Endothelial cell (in vitro differentiated cells): ENCODE data around the gene EGLN1. TPM values are rescaled to one million over a fixed set of nuclear protein-coding genes. Genes with fewer than 3 reads are reported as not detected.

Experiments
- DNase-seq: peaks from one replicate; pipeline ENCODE4 v3.0.0; 2021; ENCODE audit warnings: low spot score
- H3K27ac Mint-ChIP-seq: one replicate; pipeline ENCODE4 v1.8.0; 2021; ENCODE audit warnings: mixed read lengths, inconsistent platforms; ENCODE audit not compliant: unreplicated experiment
- H3K27me3 Mint-ChIP-seq: one replicate; pipeline ENCODE4 v1.8.0; 2021; ENCODE audit warnings: mild to moderate bottlenecking, moderate library complexity, mixed read lengths, inconsistent platforms; ENCODE audit not compliant: unreplicated experiment
- H3K36me3 Mint-ChIP-seq: one replicate; pipeline ENCODE4 v1.8.0; 2021; ENCODE audit warnings: mild to moderate bottlenecking, low read depth, mixed read lengths, inconsistent platforms; ENCODE audit not compliant: unreplicated experiment
- H3K4me1 Mint-ChIP-seq: one replicate; pipeline ENCODE4 v1.8.0; 2021; ENCODE audit warnings: mild to moderate bottlenecking, mixed read lengths, inconsistent platforms; ENCODE audit not compliant: unreplicated experiment
- H3K4me3 Mint-ChIP-seq: one replicate; pipeline ENCODE4 v1.8.0; 2021; ENCODE audit warnings: mild to moderate bottlenecking, mixed read lengths, inconsistent platforms; ENCODE audit not compliant: unreplicated experiment
- H3K9me3 Mint-ChIP-seq: one replicate; pipeline ENCODE4 v1.8.0; 2021; ENCODE audit warnings: mixed read lengths, inconsistent platforms; ENCODE audit not compliant: unreplicated experiment
- total RNA-seq: library from RNA; stranded (reverse); fragmentation: NEBNext Ultra II Directional; extraction: Animal tissue kit (Norgen Biotek cat#: 25700); gene quantifications from one replicate; pipeline ENCODE4 v1.2.1, GENCODE V29; 2021; ENCODE audit not compliant: unreplicated experiment
- TF ChIP-seq, protein P1 (sequence below): fragments of 200-600 bp; sonication (generic); IDR thresholded peaks from one replicate; pipeline ENCODE4 v1.5.0; 2021; ENCODE audit warnings: antibody characterized with exemption; ENCODE audit not compliant: unreplicated experiment

The EGLN1 gene
- total RNA-seq, 1 donor from 2014 or later, result 30.8 TPM

DNA sequence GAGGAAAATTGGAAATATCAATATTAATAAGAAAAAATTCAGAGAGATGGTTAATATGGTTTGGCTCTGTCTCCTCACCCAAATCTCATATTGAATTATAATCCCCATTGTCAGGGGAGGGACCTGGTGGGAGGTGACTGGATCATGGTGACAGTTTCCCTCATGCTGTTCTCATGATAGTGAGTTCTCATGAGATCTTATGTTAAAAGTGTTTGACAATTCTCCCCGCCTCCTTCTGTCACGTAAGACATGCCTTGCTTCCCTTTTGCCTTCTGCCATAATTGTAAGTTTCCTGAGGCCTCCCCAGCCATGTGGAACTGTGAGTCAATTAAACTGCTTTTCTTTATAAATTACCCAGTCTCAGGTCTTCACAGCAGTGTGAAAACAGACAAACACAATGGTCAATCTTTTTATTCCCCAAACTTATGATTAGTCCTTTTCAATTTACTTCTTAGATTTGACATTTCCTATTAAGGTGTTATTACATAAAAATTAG lies 11.0 kb downstream of the EGLN1 start:
- DNase-seq, result no peak
- H3K9me3 Mint-ChIP-seq, result no peaks in the 10 kb centered on the region
- TF ChIP-seq, protein P1, sequence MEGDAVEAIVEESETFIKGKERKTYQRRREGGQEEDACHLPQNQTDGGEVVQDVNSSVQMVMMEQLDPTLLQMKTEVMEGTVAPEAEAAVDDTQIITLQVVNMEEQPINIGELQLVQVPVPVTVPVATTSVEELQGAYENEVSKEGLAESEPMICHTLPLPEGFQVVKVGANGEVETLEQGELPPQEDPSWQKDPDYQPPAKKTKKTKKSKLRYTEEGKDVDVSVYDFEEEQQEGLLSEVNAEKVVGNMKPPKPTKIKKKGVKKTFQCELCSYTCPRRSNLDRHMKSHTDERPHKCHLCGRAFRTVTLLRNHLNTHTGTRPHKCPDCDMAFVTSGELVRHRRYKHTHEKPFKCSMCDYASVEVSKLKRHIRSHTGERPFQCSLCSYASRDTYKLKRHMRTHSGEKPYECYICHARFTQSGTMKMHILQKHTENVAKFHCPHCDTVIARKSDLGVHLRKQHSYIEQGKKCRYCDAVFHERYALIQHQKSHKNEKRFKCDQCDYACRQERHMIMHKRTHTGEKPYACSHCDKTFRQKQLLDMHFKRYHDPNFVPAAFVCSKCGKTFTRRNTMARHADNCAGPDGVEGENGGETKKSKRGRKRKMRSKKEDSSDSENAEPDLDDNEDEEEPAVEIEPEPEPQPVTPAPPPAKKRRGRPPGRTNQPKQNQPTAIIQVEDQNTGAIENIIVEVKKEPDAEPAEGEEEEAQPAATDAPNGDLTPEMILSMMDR, result no peak
- peaks cover 14% of the 10 kb centered on the region for H3K4me1 Mint-ChIP-seq
- H3K27me3 Mint-ChIP-seq, result peaks cover 2% of the 10 kb centered on the region
- H3K4me3 Mint-ChIP-seq, result no peak overlapping the region
- H3K27ac Mint-ChIP-seq, result no peak overlapping the region
- H3K36me3 Mint-ChIP-seq, result peaks cover 9% of the 10 kb centered on the region

DNA sequence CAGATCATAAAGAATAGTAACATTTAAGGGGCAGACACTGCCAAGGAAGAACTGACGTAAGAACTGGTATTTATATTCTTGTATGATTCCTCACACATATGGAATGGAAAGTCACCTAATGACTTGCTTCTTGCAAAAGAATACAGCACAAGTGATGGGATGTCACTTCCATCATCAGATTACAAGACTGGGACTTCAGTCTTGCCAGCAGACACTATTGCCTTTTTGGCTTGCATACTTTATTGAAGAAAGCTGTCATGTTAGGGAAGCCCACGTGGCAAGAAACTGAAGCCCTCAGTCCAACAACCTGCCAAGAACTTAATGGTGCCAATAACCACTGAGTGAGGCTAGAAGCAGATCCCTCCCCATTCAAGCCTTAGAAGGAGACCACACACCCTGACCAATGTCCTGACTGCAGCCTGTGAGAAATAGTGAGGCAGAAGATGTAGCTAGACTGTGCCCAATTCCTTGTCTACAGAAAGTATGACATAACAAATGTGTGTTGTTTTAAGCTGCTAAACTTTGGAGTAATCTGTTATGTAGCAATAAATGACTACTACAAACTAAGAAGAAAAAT lies 12.0 kb downstream of the EGLN1 start:
- Mint-ChIP-seq H3K27ac (no peak overlapping the region), H3K27me3 (peaks cover 2% of the 10 kb centered on the region), H3K36me3 (peaks cover 5% of the 10 kb centered on the region), H3K4me3 (no peak overlapping the region), H3K4me1 (peaks cover 14% of the 10 kb centered on the region), H3K9me3 (no peaks in the 10 kb centered on the region)
- DNase-seq, result no peak
- TF ChIP-seq, protein P1, result no peak

DNA sequence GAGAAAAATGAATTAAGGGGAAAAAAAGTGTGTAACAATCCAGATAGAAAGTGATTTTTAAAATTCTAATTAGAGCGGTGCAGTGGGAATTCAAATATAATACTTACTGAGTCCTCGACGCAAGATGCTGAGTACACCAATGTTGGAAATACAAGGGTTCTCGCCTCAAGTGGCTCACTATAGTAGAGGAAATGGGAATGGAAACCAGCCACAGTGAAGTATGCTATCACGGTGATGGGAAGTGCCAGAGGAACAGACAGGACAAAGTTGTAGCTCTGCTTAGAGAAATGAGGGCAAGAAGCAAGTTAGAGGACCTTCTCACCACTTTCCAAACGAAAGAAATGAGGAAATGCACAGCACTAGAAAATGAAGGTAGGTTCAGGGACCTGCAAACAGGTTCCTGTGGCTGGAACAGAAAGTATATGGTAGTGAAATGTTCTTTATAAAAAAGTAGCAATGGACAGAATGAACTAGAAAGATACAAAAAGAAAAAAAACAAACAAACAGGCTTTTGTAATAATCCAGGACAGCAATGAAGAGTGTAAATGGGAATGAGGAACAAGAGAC lies 13.5 kb downstream of the EGLN1 start:
- Mint-ChIP-seq H3K9me3 (no peaks in the 10 kb centered on the region), H3K4me3 (no peak overlapping the region), H3K27me3 (peaks cover 2% of the 10 kb centered on the region), H3K4me1 (peaks cover 9% of the 10 kb centered on the region), H3K36me3 (peaks cover 5% of the 10 kb centered on the region), H3K27ac (no peak overlapping the region)
- TF ChIP-seq, protein P1, result no peak
- no peak for DNase-seq

DNA sequence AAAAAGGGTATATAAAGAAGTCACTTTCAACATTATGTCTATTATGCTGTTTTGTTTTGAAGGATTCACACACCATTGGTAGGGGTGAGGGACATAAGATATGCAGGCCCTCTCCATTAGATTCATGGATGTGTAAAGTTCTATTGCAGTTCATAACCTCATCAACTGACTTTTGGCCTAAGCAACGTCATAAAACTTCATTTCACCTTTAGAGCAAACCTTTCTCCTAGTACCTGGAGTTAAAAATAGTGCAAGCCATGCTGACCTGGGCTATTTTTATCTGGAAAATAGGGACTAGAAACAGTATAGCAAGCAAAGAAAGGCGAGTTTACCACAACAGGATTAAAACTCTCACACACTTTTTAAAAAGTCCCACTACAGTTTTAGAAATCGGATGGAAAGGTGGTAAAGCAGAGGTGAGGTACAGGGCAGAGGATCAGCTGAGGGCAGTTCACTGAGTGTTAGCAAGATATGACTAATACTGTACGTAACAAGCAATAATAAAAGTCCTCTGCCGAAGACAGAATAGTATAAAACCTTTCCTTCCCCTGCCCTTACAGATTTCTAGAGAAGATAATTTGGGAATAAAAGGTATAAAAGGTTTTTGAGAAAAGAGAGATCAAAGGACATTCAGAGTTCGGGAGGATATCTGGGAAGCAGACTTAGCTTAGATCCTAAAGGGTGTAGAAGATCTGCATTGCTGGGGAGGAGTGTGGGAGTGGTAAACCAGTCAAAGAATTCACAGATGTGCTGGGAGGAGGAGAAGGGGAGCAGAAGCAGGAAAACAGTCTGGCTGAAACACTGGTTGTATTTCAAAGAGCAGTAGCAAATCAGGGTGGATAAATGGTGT lies 14.3 kb downstream of the EGLN1 start:
- Mint-ChIP-seq H3K9me3 (no peaks in the 10 kb centered on the region), H3K4me1 (peaks cover 4% of the 10 kb centered on the region), H3K36me3 (no peaks in the 10 kb centered on the region), H3K27ac (no peak overlapping the region), H3K27me3 (peaks cover 2% of the 10 kb centered on the region), H3K4me3 (no peak overlapping the region)
- no peak for DNase-seq
- TF ChIP-seq, protein P1, result no peak
